HCT116 (cell line): ENCODE measurements around the gene SHISAL1. TPM values are rescaled to one million over a fixed set of nuclear protein-coding genes. Genes with fewer than 3 reads are reported as not detected.

Experiments used
- ATAC-seq: fragments of 200-7000 bp; cut with Tn5 transposase; 2 replicates; pipeline ENCODE4 v1.9.1; 2020; ENCODE audit warnings: mild to moderate bottlenecking, moderate library complexity
- BruUV-seq: library from RNA; stranded (reverse); fragments of 400-500 nt; replicated peaks from 2 replicates; lab custom pipeline; 2021; lab: Mats Ljungman, UMichigan
- CTCF ChIA-PET: fragments of 300-600 bp; sonication (Branson Sonifier 250); formaldehyde crosslinking; loops from one replicate; lab custom pipeline; 2021; ENCODE audit warnings: antibody characterized with exemption; lab: Charles Lee
- POLR2A ChIA-PET: fragments of 300-600, 350-600 bp; sonication (Branson Sonifier 250); formaldehyde crosslinking; loops from one replicate; lab custom pipeline; 2021; ENCODE audit warnings: antibody characterized with exemption; lab: Charles Lee
- RAD21 ChIA-PET, 2 experiments: fragments of 300-600 bp; sonication (Branson Sonifier 250); formaldehyde crosslinking; loops; one replicate each; lab custom pipeline; 2023; ENCODE audit warnings: low total read pairs in 2 of 2; ENCODE audit not compliant: uncharacterized antibody in 2 of 2, unreplicated experiment in 2 of 2, low non-redundant PET in 1 of 2; lab: Charles Lee
- DNase-seq: peaks from one replicate; pipeline ENCODE4 v3.0.0-alpha.2; 2010; ENCODE audit warnings: low read depth, low spot score
- H2AFZ ChIP-seq: fragments of 200-600 bp; shearing (Covaris generic), sonication (generic); 2 replicates; pipeline ENCODE4 v1.6.1; 2017; ENCODE audit warnings: low read depth, mixed run types, mixed read lengths, antibody characterized with exemption, low read length; ENCODE audit not compliant: poor library complexity, severe bottlenecking
- H3K27ac ChIP-seq: 2 replicates; pipeline ENCODE4 v1.5.1; 2012; ENCODE audit warnings: low read depth, low read length
- H3K27me3 ChIP-seq: fragments of 200-600 bp; sonication (generic); 2 replicates; pipeline ENCODE4 v1.6.1; 2016; ENCODE audit warnings: mixed run types, low read length, mixed read lengths; ENCODE audit not compliant: insufficient read depth
- H3K36me3 ChIP-seq, 2 experiments: fragments of 200-500 bp in 1 of 2; fragments of 200-600 bp in 1 of 2; sonication (Bioruptor generic) in 1 of 2; sonication (generic) in 1 of 2; 2 replicates each; pipeline versions ENCODE4 v1.5.1 to v1.6.1; 2014 to 2016; ENCODE audit warnings: low read length in 2 of 2, inconsistent platforms in 1 of 2, mixed read lengths in 1 of 2, mixed run types in 1 of 2; ENCODE audit not compliant: insufficient read depth in 2 of 2, control insufficient read depth in 1 of 2
- H3K4me1 ChIP-seq, 2 experiments: fragments of 200-600 bp in 1 of 2; sonication (generic) in 1 of 2; 2 replicates each; pipeline versions ENCODE4 v1.5.1 to v1.6.1; 2012 to 2017; ENCODE audit warnings: low read length in 2 of 2, inconsistent platforms in 1 of 2, mild to moderate bottlenecking in 1 of 2, mixed read lengths in 1 of 2, mixed run types in 1 of 2, moderate library complexity in 1 of 2; ENCODE audit not compliant: insufficient read depth in 2 of 2, control insufficient read depth in 1 of 2
- H3K4me2 ChIP-seq: fragments of 200-600 bp; sonication (generic); 2 replicates; pipeline ENCODE4 v1.6.1; 2017; ENCODE audit warnings: mixed run types, low read length, mixed read lengths
- H3K4me3 ChIP-seq, 2 experiments: fragments of 200-600 bp in 1 of 2; sonication (generic) in 1 of 2; replicated peaks in 1 of 2; 2 replicates each; pipeline ENCODE4 v1.5.1; 2011 to 2016; ENCODE audit warnings: low read length in 2 of 2, control low read depth in 1 of 2, low read depth in 1 of 2, mild to moderate bottlenecking in 1 of 2, mixed read lengths in 1 of 2, mixed run types in 1 of 2
- H3K79me2 ChIP-seq: fragments of 200-600 bp; sonication (generic); 2 replicates; pipeline ENCODE4 v1.6.1; 2017; ENCODE audit warnings: mild to moderate bottlenecking, mixed run types, low read length, moderate library complexity, mixed read lengths; ENCODE audit not compliant: insufficient read depth
- H3K9ac ChIP-seq: fragments of 200-600 bp; sonication (generic); 2 replicates; pipeline ENCODE4 v1.6.1; 2016; ENCODE audit warnings: low read length, mixed read lengths
- H3K9me2 ChIP-seq: fragments of 200-600 bp; sonication (generic), shearing (Covaris generic); 2 replicates; pipeline ENCODE4 v1.6.1; 2017; ENCODE audit warnings: mixed run types, mild to moderate bottlenecking, moderate library complexity; ENCODE audit not compliant: insufficient read depth
- H3K9me3 ChIP-seq, 2 experiments: fragments of 200-500 bp in 1 of 2; fragments of 200-600 bp in 1 of 2; sonication (Bioruptor generic) in 1 of 2; sonication (generic) in 1 of 2; 2 replicates each; pipeline ENCODE4 v1.6.1; 2014 to 2017; ENCODE audit warnings: low read length in 2 of 2, mixed read lengths in 2 of 2, inconsistent platforms in 1 of 2, low read depth in 1 of 2, mild to moderate bottlenecking in 1 of 2, mixed run types in 1 of 2, moderate library complexity in 1 of 2; ENCODE audit not compliant: control insufficient read depth in 1 of 2, insufficient read depth in 1 of 2
- H4K20me1 ChIP-seq: fragments of 200-600 bp; sonication (generic), shearing (Covaris generic); 2 replicates; pipeline ENCODE4 v1.6.1; 2017; ENCODE audit warnings: mixed run types, mild to moderate bottlenecking, moderate library complexity; ENCODE audit not compliant: insufficient read depth
- CBX3 ChIP-seq: IDR thresholded peaks from 2 replicates; pipeline ENCODE4 v1.6.1; 2012; ENCODE audit warnings: low read depth
- EZH2 ChIP-seq: fragments of 200-600 bp; sonication (generic); IDR thresholded peaks from 2 replicates; pipeline ENCODE4 v1.6.1; 2017; ENCODE audit warnings: antibody characterized with exemption, mixed run types
- FOSL1 ChIP-seq: IDR thresholded peaks from 2 replicates; pipeline ENCODE4 v1.6.1; 2012; ENCODE audit warnings: low read depth
- JUND ChIP-seq: IDR thresholded peaks from 2 replicates; pipeline ENCODE4 v1.6.1; 2012
- POLR2AphosphoS5 ChIP-seq: IDR thresholded peaks from 2 replicates; pipeline ENCODE4 v1.6.1; 2011; ENCODE audit warnings: mild to moderate bottlenecking, low read depth, low read length, moderate library complexity
- SP1 ChIP-seq: IDR thresholded peaks from 2 replicates; pipeline ENCODE4 v1.6.1; 2012; ENCODE audit warnings: low read depth
- ZNF274 ChIP-seq: fragments of 200-500 bp; sonication (Bioruptor generic); IDR thresholded peaks from 2 replicates; pipeline ENCODE4 v1.6.1; 2014; ENCODE audit warnings: mild to moderate bottlenecking, low read depth, low read length, inconsistent platforms
- intact Hi-C: fragments of 100-400 bp; cut with micrococcal nuclease; formaldehyde crosslinking; loops from 2 replicates; pipeline ENCODE4 v1.10.0; 2022
- total RNA-seq: library from RNA; stranded (reverse); gene quantifications from one replicate; pipeline ENCODE4 v1.2.1, GENCODE V29; 2021; ENCODE audit not compliant: unreplicated experiment
- TF ChIP-seq, protein P1 (sequence below): IDR thresholded peaks from 2 replicates; pipeline ENCODE4 v1.6.1; 2012
- TF ChIP-seq, protein P2 (sequence below), 3 experiments: fragments of 200-600 bp in 1 of 3; sonication (generic) in 1 of 3; IDR thresholded peaks in 2 of 3; conservative IDR thresholded peaks in 1 of 3; 2 replicates each; pipeline ENCODE4 v1.5.1; 2012 to 2017; ENCODE audit warnings: low read depth in 2 of 3, low read length in 2 of 3, antibody characterized with exemption in 1 of 3, borderline replicate concordance in 1 of 3, control low read depth in 1 of 3, mild to moderate bottlenecking in 1 of 3, mixed read lengths in 1 of 3, mixed run types in 1 of 3, moderate library complexity in 1 of 3; ENCODE audit not compliant: insufficient read depth in 1 of 3

Gene SHISAL1
- total RNA-seq, 1 experiment from 2014 or later: not detected

DNA sequence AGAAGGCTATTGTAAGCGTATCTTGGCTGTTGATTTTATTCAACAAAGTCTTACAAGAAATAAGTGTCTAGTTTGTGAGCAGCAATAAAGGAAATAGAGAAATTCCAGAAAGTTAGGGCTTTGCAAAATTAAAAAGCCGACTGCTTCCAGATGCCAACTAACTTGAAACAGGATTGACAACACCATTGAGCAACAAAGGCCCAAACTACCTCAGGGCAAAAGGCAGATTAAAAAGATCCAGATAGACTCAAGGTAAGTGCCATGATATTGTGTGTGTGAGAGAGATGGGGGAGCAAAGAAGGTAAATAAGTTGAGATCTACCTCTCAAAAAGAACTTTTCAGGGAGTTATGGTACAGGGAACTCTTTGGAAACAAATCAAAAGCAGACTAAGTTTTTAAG, 82.9 kb downstream of the SHISAL1 start (continued):
- TF ChIP-seq, protein P1, sequence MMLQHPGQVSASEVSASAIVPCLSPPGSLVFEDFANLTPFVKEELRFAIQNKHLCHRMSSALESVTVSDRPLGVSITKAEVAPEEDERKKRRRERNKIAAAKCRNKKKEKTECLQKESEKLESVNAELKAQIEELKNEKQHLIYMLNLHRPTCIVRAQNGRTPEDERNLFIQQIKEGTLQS: no peak
- TF ChIP-seq FOSL1: no peak
- TF ChIP-seq SP1: no peak
- TF ChIP-seq ZNF274: no peak
- TF ChIP-seq EZH2: no peak
- TF ChIP-seq POLR2AphosphoS5: no peak
- no peak for TF ChIP-seq CBX3

DNA sequence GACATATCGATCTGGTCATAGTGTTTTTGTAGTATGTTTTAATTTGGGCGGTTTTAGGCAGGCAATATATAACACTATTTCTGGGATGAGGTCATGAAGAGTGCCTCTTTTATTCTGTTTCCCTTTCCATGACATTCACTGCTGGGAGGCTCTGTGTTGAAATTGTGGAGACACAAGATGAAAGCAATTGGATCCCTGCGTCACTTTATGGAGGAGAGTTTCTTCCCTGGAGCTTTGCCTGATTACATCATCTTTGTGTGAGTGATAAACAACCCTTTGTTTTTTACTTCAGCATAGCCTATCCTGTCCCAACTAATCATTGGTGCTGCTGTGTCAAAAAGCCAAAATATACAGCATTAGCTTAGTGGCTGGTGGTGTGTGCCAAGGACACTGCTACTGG, 83.4 kb downstream of the SHISAL1 start:
- Histone ChIP-seq H3K4me2 (no peak overlapping the region), H3K27ac (no peak overlapping the region), H4K20me1 (no peaks in the 10 kb centered on the region), H3K9me3 (peaks cover 0 to 7% of the 10 kb centered on the region in 2 experiments; a peak in 1 of 4 replicates), H3K27me3 (peaks cover 4% of the 10 kb centered on the region; the same call in 1 of the 2 replicates), H3K4me1 (no peaks in the 10 kb centered on the region), H3K9ac (no peak overlapping the region), H3K9me2 (no peaks in the 10 kb centered on the region), H3K36me3 (no peaks in the 10 kb centered on the region), H3K4me3 (no peak overlapping the region), H2AFZ (no peak overlapping the region), H3K79me2 (no peaks in the 10 kb centered on the region)
- POLR2A ChIA-PET: no interaction called here
- RAD21 ChIA-PET: no interaction called here
- no peak for TF ChIP-seq JUND
- TF ChIP-seq, protein P2, sequence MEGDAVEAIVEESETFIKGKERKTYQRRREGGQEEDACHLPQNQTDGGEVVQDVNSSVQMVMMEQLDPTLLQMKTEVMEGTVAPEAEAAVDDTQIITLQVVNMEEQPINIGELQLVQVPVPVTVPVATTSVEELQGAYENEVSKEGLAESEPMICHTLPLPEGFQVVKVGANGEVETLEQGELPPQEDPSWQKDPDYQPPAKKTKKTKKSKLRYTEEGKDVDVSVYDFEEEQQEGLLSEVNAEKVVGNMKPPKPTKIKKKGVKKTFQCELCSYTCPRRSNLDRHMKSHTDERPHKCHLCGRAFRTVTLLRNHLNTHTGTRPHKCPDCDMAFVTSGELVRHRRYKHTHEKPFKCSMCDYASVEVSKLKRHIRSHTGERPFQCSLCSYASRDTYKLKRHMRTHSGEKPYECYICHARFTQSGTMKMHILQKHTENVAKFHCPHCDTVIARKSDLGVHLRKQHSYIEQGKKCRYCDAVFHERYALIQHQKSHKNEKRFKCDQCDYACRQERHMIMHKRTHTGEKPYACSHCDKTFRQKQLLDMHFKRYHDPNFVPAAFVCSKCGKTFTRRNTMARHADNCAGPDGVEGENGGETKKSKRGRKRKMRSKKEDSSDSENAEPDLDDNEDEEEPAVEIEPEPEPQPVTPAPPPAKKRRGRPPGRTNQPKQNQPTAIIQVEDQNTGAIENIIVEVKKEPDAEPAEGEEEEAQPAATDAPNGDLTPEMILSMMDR (IDR thresholded peaks at IDR 0.05 in 2 of 3, conservative IDR thresholded peaks at IDR 0.05 in 1 of 3; ENCODE audit: borderline replicate concordance in 1 of 3, insufficient read depth in 1 of 3, low read depth in 2 of 3, low read length in 2 of 3): no peak
- CTCF ChIA-PET: no interaction called here
- BruUV-seq: no TSS peak
- intact Hi-C loops: no loop called here
- DNase-seq (no peak), ATAC-seq (no peak)
